K562 (cell line): ENCODE measurements around the gene TEAD3. TPM values are rescaled to one million over a fixed set of nuclear protein-coding genes. Genes with fewer than 3 reads are reported as not detected.

ENCODE experiments used
- ATF1 ChIP-seq, 2 experiments: fragments of 450-650 bp in 1 of 2; IDR thresholded peaks; 2 replicates each; pipeline ENCODE4 v1.6.1; 2016; ENCODE audit warnings: missing compliant biosample characterization in 1 of 2, missing genetic modification characterization in 1 of 2
- DPF2 ChIP-seq: fragments of 450-650 bp; IDR thresholded peaks from 2 replicates; pipeline ENCODE4 v1.6.1; 2016
- HNRNPH1 ChIP-seq: fragments of 200-400 bp; formaldehyde crosslinking; optimal IDR thresholded peaks from 2 replicates; pipeline ENCODE3; 2017; ENCODE audit warnings: low read depth, mild to moderate bottlenecking, low read length, moderate library complexity
- HNRNPLL ChIP-seq: fragments of 200-400 bp; formaldehyde crosslinking; IDR thresholded peaks from 2 replicates; pipeline ENCODE4 v1.6.1; 2017; ENCODE audit warnings: low read length, low read depth, mild to moderate bottlenecking; ENCODE audit not compliant: poor library complexity, severe bottlenecking
- MAZ ChIP-seq, 2 experiments: fragments of 450-650 bp in 1 of 2; sonication (generic) in 1 of 2; formaldehyde crosslinking; IDR thresholded peaks in 1 of 2; conservative IDR thresholded peaks in 1 of 2; 2 replicates each; pipeline versions ENCODE4 v1.4.0 to v1.5.0; 2020; ENCODE audit warnings: mild to moderate bottlenecking in 1 of 2, missing genetic modification reagents in 1 of 2
- MGA ChIP-seq: fragments of 450-650 bp; IDR thresholded peaks from 2 replicates; pipeline ENCODE4 v1.6.1; 2016; ENCODE audit warnings: mild to moderate bottlenecking, moderate library complexity
- MXI1 ChIP-seq: IDR thresholded peaks from 2 replicates; pipeline ENCODE4 v1.6.1; 2011; ENCODE audit warnings: low read depth, mild to moderate bottlenecking, improper control_type of control experiment, low read length
- PML ChIP-seq: IDR thresholded peaks from 2 replicates; pipeline ENCODE4 v1.6.1; 2012; ENCODE audit warnings: low read length, inconsistent platforms
- ZNF134 ChIP-seq: fragments of 250-450 bp; sonication (Bioruptor Pico); conservative IDR thresholded peaks from 2 replicates; pipeline ENCODE4 v1.4.0; 2020
- ZNF384 ChIP-seq: IDR thresholded peaks from 2 replicates; pipeline ENCODE4 v1.6.1; 2012; ENCODE audit warnings: low read depth, low read length, improper control_type of control experiment
- ZNF644 ChIP-seq: fragments of 200-800 bp; sonication (Bioruptor generic); IDR thresholded peaks from 2 replicates; pipeline ENCODE4 v1.6.1; 2016; ENCODE audit warnings: low read depth, missing genetic modification characterization, missing compliant biosample characterization
- polyA plus RNA-seq, 8 experiments: library from polyadenylated mRNA; depleted of rRNA in 4 of 8; stranded (reverse) in 5 of 8; unstranded in 3 of 8; fragments of >200 nt; fragmentation: Nextera tagmentation in 2 of 8; fragmentation: Illumina TruSeq in 1 of 8; extraction: Ambion mirVana in 2 of 8; extraction: Trizol in 1 of 8; gene quantifications; 2 replicates each; pipeline versions ENCODE4 v1.2.1 to v1.2.3, GENCODE V29; 2011 to 2014; ENCODE audit warnings: inconsistent platforms in 1 of 8, missing spikeins in 1 of 8
- total RNA-seq, 7 experiments: library from RNA; depleted of rRNA in 6 of 7; stranded (reverse); fragments of >200 nt in 6 of 7; fragmentation: Illumina TruSeq in 2 of 7; extraction: Trizol in 2 of 7; gene quantifications; 2 replicates each; pipeline versions ENCODE4 v1.2.1 to v1.2.3, GENCODE V29; 2011 to 2021; ENCODE audit warnings: low replicate concordance in 1 of 7
- TF ChIP-seq, protein P1 (sequence below): IDR thresholded peaks from 3 replicates; pipeline ENCODE4 v1.6.1; 2011; ENCODE audit warnings: borderline replicate concordance, mild to moderate bottlenecking; ENCODE audit not compliant: insufficient read length, insufficient read depth
- TF ChIP-seq, protein P2 (sequence below): fragments of 200-800 bp; sonication (Bioruptor generic); IDR thresholded peaks from 2 replicates; pipeline ENCODE4 v1.6.1; 2017; ENCODE audit warnings: missing genetic modification characterization, missing compliant biosample characterization

Gene TEAD3
- total and polyA plus RNA-seq, 9 of the 15 experiments (the other 6 are each of a cell fraction or from before 2014, with no cell fraction given): 0.63 to 13.2 (median 3.3) TPM

DNA sequence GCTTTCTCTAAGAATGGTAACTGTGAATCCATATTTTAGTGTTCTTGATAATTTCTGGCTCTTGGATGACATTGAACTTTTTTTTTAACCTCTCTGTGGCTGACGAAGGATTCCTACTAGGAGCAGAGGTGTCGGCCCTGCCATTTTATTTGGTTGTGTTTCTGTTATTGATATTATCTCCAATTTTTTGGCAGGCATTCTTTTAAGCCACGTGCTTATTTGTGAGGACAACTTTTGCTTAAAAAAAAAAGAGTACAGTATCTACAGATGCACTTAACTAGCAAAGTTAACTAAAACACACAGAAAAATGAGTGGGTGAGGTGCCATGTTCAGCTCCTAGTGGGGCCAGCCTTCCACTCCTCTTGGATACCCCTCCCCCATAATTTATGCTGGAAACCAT is 43.6 kb downstream of the TEAD3 start (continued):
- TF ChIP-seq MGA: peak; percentile 7; the same call in 1 of the 2 replicates
- TF ChIP-seq PML: 0 out of 2 replicates have a peak, but pooled peaks have one; percentile 13
- TF ChIP-seq DPF2: peak; percentile 36; the same call in 1 of the 2 replicates
- TF ChIP-seq HNRNPH1: no peak
- TF ChIP-seq ZNF644: no peak
- TF ChIP-seq HNRNPLL: no peak
- peak; percentile 32; the same call in 1 of the 2 replicates for TF ChIP-seq ZNF384
- TF ChIP-seq, protein P1, sequence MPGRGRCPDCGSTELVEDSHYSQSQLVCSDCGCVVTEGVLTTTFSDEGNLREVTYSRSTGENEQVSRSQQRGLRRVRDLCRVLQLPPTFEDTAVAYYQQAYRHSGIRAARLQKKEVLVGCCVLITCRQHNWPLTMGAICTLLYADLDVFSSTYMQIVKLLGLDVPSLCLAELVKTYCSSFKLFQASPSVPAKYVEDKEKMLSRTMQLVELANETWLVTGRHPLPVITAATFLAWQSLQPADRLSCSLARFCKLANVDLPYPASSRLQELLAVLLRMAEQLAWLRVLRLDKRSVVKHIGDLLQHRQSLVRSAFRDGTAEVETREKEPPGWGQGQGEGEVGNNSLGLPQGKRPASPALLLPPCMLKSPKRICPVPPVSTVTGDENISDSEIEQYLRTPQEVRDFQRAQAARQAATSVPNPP: no peak
- TF ChIP-seq MAZ (CRISPR knock-in tag; conservative IDR thresholded peaks at IDR 0.05 in 1 of 2, IDR thresholded peaks at IDR 0.05 in 1 of 2): no peak
- TF ChIP-seq ATF1 (CRISPR knock-in tag; IDR thresholded peaks at IDR 0.05): no peak
- TF ChIP-seq ATF1 (tag; IDR thresholded peaks at IDR 0.05): no peak
- TF ChIP-seq ZNF134 (CRISPR knock-in tag): no peak
- peak; percentile 49; the same call in 1 of the 2 replicates for TF ChIP-seq MXI1
- TF ChIP-seq, protein P2, sequence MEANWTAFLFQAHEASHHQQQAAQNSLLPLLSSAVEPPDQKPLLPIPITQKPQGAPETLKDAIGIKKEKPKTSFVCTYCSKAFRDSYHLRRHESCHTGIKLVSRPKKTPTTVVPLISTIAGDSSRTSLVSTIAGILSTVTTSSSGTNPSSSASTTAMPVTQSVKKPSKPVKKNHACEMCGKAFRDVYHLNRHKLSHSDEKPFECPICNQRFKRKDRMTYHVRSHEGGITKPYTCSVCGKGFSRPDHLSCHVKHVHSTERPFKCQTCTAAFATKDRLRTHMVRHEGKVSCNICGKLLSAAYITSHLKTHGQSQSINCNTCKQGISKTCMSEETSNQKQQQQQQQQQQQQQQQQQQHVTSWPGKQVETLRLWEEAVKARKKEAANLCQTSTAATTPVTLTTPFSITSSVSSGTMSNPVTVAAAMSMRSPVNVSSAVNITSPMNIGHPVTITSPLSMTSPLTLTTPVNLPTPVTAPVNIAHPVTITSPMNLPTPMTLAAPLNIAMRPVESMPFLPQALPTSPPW (CRISPR knock-in tag): no peak
